Germinal center (tissue), 1 donor: ENCODE data around the gene BMPER.

ENCODE experiments used
- DNase-seq: peaks from one replicate; pipeline ENCODE4 v3.0.0; 2012; ENCODE audit warnings: mixed read lengths, low spot score

BMPER gene

DNA sequence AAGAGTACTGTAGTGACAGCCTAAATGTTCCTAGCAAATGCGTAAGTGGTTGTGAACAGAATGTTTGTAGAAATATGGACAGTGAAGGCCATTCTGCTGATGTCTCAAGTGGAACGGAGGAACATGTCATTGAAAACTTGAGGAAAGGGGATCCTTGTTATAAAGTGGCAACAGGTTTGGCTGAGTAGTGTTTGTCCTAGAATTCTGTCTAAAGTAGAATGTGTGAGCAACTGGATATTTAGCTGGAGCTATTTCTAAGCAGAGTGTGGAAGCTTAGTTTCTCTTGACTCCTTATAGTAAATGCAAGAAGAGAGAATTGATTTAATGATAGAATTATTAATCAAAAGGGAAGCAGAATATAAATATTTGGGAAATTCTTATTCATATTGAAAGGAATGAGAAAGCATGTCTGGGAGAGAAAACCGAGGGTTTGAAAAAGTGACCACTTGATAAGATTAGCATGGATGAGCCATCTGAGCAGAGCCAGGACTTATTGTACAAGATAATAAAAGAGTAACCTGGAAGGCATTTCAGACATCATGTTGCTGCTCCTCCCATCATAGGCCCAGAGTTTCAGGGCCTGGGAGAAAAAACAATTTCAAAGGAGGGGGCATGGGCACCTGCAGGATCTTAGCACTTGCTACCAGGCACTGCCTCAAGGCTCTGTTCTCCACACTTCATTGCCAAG is 276.1 kb downstream of the BMPER start:
- no peak for DNase-seq

DNA sequence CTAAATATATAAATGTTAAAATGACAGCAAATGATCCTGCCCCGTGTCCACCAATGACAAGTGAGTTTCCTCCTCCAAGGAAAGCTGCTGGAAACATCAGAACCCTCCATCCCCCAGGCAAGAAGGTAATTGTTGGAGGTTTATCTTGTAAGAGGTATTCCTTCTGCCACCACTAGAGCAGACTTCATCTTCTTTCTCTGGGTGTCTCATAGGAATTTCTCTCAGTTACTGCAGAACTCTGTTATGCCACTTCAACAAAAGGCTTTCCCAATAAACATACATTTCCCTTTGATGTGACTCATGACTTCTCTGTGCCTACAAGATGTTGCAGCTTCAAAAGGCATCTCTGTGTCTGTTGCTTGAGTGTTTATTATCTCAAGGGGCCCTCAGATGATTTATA is 279.1 kb downstream of the BMPER start:
- DNase-seq, result no peak

DNA sequence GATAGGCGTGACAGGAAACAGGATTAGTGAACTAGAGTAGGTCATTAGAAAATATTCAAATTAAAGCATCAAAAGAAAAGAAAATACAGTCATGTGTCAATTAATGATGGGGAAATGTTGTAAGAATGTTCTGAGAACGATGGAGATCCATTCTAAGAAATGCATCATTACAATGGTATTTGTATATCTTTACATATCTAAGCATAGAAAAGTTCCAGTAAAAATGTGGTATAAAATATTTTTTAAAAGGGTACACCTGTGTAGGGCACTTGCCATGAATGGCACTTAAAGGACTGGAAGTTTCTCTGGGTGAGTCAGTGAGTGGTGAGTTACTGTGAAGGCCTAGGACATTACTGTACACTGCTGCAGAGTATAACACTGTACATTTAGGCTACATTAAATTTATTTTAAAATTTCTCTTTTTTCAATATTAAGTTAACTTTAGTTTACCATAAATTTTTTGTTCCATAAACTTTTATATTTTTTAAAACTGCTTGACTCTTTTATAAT is 282.5 kb downstream of the BMPER start:
- DNase-seq, result no peak

DNA sequence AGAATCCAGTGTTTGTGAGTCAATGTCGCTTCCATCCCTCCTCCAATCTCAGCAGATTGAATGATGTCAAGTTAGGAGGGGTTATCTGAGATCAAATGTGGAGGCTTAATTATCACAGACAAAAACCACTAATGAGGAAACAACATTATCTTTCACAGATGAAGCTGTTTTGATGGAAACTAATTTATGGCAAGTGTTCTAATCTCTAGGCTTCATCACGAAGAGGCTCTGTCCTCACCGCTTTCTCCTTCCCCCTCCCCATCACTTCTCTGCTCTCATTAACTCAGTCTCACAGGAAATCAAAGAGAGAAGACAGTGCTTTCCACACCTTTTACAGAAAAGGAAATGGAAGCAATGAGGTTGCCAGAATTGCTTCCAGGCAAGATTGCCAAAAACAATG is 283.7 kb downstream of the BMPER start:
- no peak for DNase-seq

DNA sequence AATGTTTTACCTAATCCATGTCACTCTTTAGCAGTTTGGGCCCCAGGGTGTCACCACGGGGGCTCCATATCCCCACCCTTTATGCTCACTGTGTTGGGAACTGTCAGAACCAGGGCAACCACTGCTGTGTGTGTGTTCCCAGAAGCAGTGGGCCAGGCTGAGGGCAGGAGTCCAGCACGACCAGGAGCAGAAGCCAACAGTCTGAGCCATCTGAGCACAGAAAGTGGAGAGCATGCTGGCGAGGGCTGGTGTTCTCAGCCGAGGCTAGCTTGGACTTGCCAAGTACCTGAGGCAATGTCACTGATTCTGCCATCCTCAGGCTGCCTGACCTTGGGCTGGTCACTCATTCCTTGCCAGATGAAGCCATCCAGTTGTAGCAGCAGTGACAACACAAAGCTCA is 285.0 kb downstream of the BMPER start:
- DNase-seq, result no peak

DNA sequence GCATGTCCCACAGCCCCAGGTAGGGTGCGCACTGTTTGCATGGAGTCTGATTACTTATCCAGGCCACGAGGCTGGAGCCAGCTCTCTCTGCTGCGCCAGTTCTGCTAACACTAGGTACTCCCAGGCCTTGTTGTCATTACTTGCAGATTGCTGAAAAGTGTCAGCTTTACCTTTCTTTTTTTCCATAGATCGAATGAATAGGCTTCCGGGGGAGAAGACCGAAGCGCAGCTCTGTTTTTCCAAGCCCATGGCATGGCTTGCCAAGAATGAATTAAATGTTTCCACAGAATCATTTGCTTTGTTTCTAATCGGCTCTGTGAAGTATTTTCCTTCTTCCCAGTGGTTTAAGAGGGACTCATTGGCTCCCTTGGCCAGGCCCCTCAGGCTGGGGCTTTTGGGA is 285.8 kb downstream of the BMPER start:
- no peak for DNase-seq

DNA sequence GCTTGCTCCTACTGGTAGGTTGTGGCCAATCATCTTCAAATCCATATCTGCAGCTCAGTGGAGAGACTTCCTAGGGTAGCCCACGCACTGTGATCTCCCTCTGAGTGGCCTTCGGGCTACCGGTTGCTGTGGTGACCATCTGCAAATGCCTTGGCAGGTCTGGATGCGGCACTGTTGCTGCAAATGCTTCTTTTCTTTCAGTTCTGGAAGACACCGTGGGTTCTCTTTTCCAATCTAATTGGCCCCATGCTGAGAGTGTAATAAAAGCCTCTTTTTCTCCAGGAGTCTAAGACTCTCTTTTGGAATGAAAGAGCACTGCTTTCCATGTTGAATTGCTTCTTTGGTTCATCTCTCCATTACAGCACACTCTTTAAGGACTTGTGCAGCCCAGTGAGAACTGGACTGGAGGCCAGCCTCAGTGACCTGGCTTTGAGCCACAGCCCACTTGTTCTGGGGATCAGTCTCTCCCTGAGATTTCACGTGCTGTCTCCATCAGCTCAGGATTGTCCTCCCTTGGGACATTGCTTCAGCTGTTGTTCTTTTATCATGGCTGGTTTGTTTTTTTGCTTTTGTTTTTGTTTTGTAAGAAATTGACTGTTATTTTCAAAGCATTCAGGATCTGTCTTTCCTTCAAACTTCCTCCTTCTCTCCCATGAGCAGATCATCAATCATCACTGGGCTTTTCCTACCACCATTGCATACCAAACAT is 286.6 kb downstream of the BMPER start:
- no peak for DNase-seq

DNA sequence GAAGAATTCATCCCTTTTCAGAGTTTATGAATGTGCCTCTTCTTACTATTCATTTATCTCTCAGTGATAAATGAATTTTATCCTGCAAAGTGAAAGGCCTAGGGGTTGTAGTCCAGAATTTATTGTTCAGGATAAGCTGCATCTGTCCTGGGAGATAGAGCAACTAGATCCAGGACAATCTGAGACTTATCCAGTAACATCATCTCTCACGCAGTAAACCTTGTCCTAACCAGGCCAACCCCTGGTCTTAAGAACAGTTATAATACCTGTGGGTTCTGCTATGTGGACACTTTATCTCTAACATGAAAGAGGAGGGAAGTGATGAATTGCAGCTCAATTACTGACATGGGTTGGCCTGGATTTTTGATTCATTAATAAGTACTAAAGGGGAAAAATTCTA is 287.6 kb downstream of the BMPER start:
- no peak for DNase-seq

DNA sequence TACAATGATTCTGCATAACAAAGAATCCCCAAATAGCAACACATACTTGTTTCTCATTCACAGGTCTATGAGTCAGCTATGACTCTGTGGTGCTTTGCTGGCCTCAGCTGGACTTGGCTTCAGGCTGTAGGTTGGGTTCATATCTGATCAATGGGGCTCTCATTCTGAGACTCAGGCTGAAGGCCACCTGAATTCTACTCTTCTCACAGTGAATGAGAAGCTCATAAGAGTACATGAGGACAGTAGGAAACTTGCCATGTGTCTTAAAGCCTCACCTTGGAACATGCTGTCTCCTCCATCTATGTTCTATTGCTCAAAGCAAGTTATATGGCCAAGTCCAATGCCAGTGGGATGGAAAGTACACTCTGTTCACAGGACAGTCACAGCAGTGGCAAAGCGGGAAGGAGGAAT is 292.9 kb downstream of the BMPER start:
- DNase-seq, result no peak
